Astrocyte (in vitro differentiated cells and primary cell): ENCODE measurements around the gene PLEKHG5. TPM values are rescaled to one million over a fixed set of nuclear protein-coding genes. Genes with fewer than 3 reads are reported as not detected.

Source experiments
- DNase-seq: peaks from one replicate; pipeline ENCODE4 v3.0.0-alpha.2; 2010; ENCODE audit warnings: low read depth
- FAIRE-seq: peaks from 2 replicates; lab custom pipeline; 2011; peaks lifted over from hg19 to GRCh38; lab: Jason Lieb, UNC
- H2AFZ ChIP-seq: 2 replicates; pipeline ENCODE4 v1.6.0; 2012; ENCODE audit warnings: low read depth, low read length, inconsistent platforms
- H3K27ac ChIP-seq: 2 replicates; pipeline ENCODE4 v1.5.1; 2011; ENCODE audit warnings: low read depth, low read length, inconsistent platforms
- H3K27me3 ChIP-seq: 2 replicates; pipeline ENCODE4 v1.6.0; 2011; ENCODE audit warnings: low read length, inconsistent platforms; ENCODE audit not compliant: insufficient read depth
- H3K36me3 ChIP-seq: 2 replicates; pipeline ENCODE4 v1.5.1; 2011; ENCODE audit warnings: low read length, inconsistent platforms; ENCODE audit not compliant: insufficient read depth
- H3K4me1 ChIP-seq: 2 replicates; pipeline ENCODE4 v1.5.1; 2011; ENCODE audit warnings: low read length, inconsistent platforms; ENCODE audit not compliant: insufficient read depth
- H3K4me2 ChIP-seq: 2 replicates; pipeline ENCODE4 v1.6.0; 2012; ENCODE audit warnings: low read length, inconsistent platforms
- H3K4me3 ChIP-seq: 2 replicates; pipeline ENCODE4 v1.5.1; 2011; ENCODE audit warnings: low read depth, mild to moderate bottlenecking, low read length, inconsistent platforms; ENCODE audit not compliant: insufficient read depth
- H3K79me2 ChIP-seq: 2 replicates; pipeline ENCODE4 v1.6.0; 2012; ENCODE audit warnings: mild to moderate bottlenecking, low read length, inconsistent platforms; ENCODE audit not compliant: insufficient read depth
- H3K9ac ChIP-seq: 2 replicates; pipeline ENCODE4 v1.6.0; 2012; ENCODE audit warnings: mild to moderate bottlenecking, low read length, inconsistent platforms
- H3K9me3 ChIP-seq: 2 replicates; pipeline ENCODE4 v1.5.1; 2012; ENCODE audit warnings: low read depth, mild to moderate bottlenecking, low read length, inconsistent platforms; ENCODE audit not compliant: insufficient read depth
- H4K20me1 ChIP-seq: 2 replicates; pipeline ENCODE4 v1.6.0; 2012; ENCODE audit warnings: low read length, inconsistent platforms; ENCODE audit not compliant: insufficient read depth
- H3K27ac Mint-ChIP-seq: one replicate; pipeline ENCODE4 v1.8.0; 2021; ENCODE audit warnings: mild to moderate bottlenecking, mixed read lengths; ENCODE audit not compliant: unreplicated experiment
- H3K27me3 Mint-ChIP-seq: one replicate; pipeline ENCODE4 v1.8.0; 2021; ENCODE audit warnings: low read depth, mixed read lengths; ENCODE audit not compliant: unreplicated experiment
- H3K36me3 Mint-ChIP-seq: one replicate; pipeline ENCODE4 v1.8.0; 2021; ENCODE audit warnings: low read depth, mixed read lengths; ENCODE audit not compliant: unreplicated experiment
- H3K4me1 Mint-ChIP-seq: one replicate; pipeline ENCODE4 v1.8.0; 2021; ENCODE audit warnings: low read depth, mixed read lengths; ENCODE audit not compliant: unreplicated experiment
- H3K4me3 Mint-ChIP-seq: one replicate; pipeline ENCODE4 v1.8.0; 2021; ENCODE audit warnings: mild to moderate bottlenecking, moderate library complexity, mixed read lengths; ENCODE audit not compliant: unreplicated experiment
- H3K9me3 Mint-ChIP-seq: one replicate; pipeline ENCODE4 v1.8.0; 2021; ENCODE audit warnings: mild to moderate bottlenecking, mixed read lengths; ENCODE audit not compliant: unreplicated experiment
- CTCF ChIP-seq: IDR thresholded peaks from 2 replicates; pipeline ENCODE4 v1.5.1; 2011; ENCODE audit warnings: low read depth, mild to moderate bottlenecking, inconsistent platforms, low read length, moderate library complexity; ENCODE audit not compliant: insufficient read depth
- EZH2 ChIP-seq: IDR thresholded peaks from 2 replicates; pipeline ENCODE4 v1.6.1; 2012; ENCODE audit warnings: mild to moderate bottlenecking, low read length, inconsistent platforms; ENCODE audit not compliant: insufficient read depth
- total RNA-seq: library from RNA; stranded (reverse); gene quantifications from 2 replicates; pipeline ENCODE4 v1.2.1, GENCODE V29; 2021

The PLEKHG5 gene
- total RNA-seq, 1 donor from 2014 or later = 25.1 TPM

GRCh38 chr1:6419804-6420453 lies 71.5 kb downstream of the PLEKHG5 start, which contains the start of gene HES2:
Gene HES2, minus strand, starts transcription at chr1:6419919. Its CDS starts 99 bp downstream, at chr1:6419820.
- DNase-seq (no peak), FAIRE-seq (no peak)

GRCh38 chr1:6419397-6419803 lies 72.1 kb downstream of the PLEKHG5 start:
- Histone ChIP-seq H3K9ac (no peak overlapping the region), H3K9me3 (no peaks in the 10 kb centered on the region), H3K4me1 (peaks cover 27% of the 10 kb centered on the region), H3K4me2 (peak overlapping the region; percentile 70), H3K4me3 (no peak overlapping the region), H3K27me3 (peaks cover 67% of the 10 kb centered on the region), H2AFZ (no peak overlapping the region), H3K79me2 (no peaks in the 10 kb centered on the region), H3K27ac (no peak overlapping the region), H3K36me3 (no peaks in the 10 kb centered on the region), H4K20me1 (no peaks in the 10 kb centered on the region)
- TF ChIP-seq CTCF (no peak), EZH2 (peak; percentile 22)
- Mint-ChIP-seq H3K4me3 (no peak overlapping the region), H3K27ac (no peak overlapping the region), H3K36me3 (peaks cover 5% of the 10 kb centered on the region), H3K27me3 (peaks cover 58% of the 10 kb centered on the region), H3K4me1 (peaks cover 3% of the 10 kb centered on the region), H3K9me3 (peaks cover 4% of the 10 kb centered on the region)
- DNase-seq (no peak), FAIRE-seq (no peak)

More at GRCh38 chr1:6419804-6420453, 71.5 kb downstream of the PLEKHG5 start, which contains the start of gene HES2:
- no peaks in the 10 kb centered on the region for H3K36me3 ChIP-seq
- no peak within 1 kb of the TSS for H3K4me3 Mint-ChIP-seq
- peaks cover 22% of the 10 kb centered on the region for H3K4me1 ChIP-seq
- H3K9me3 ChIP-seq = no peaks in the 10 kb centered on the region
- peaks cover 59% of the 10 kb centered on the region for H3K27me3 Mint-ChIP-seq
- H3K4me2 ChIP-seq = peak within 1 kb of the TSS; percentile 70
- H4K20me1 ChIP-seq = no peaks in the 10 kb centered on the region
- peaks cover 5% of the 10 kb centered on the region for H3K36me3 Mint-ChIP-seq
- H2AFZ ChIP-seq = peak within 1 kb of the TSS; percentile 34
- no peak within 1 kb of the TSS for H3K4me3 ChIP-seq
- no peak within 1 kb of the TSS for H3K27ac Mint-ChIP-seq
- H3K4me1 Mint-ChIP-seq = no peaks in the 10 kb centered on the region
- no peak within 1 kb of the TSS for H3K9ac ChIP-seq
- H3K27me3 ChIP-seq = peaks cover 70% of the 10 kb centered on the region
- H3K27ac ChIP-seq = no peak within 1 kb of the TSS
- H3K9me3 Mint-ChIP-seq = peaks cover 4% of the 10 kb centered on the region
- TF ChIP-seq CTCF (no peak), EZH2 (peak; percentile 97)
- no peaks in the 10 kb centered on the region for H3K79me2 ChIP-seq
